GM21723 (cell line): ENCODE measurements around the gene NOL4.
"Not testable (repeated sequence)": the region's sequence is repeated elsewhere in the genome, so short reads cannot be mapped to it uniquely, and the experiment has no call there.

Experiments
- ATAC-seq: cut with Tn5 transposase; IDR thresholded peaks from one replicate; pipeline ENCODE4 v1.9.1; 2021; ENCODE audit warnings: mild to moderate bottlenecking, moderate library complexity; ENCODE audit not compliant: unreplicated experiment

The NOL4 gene, protein sequence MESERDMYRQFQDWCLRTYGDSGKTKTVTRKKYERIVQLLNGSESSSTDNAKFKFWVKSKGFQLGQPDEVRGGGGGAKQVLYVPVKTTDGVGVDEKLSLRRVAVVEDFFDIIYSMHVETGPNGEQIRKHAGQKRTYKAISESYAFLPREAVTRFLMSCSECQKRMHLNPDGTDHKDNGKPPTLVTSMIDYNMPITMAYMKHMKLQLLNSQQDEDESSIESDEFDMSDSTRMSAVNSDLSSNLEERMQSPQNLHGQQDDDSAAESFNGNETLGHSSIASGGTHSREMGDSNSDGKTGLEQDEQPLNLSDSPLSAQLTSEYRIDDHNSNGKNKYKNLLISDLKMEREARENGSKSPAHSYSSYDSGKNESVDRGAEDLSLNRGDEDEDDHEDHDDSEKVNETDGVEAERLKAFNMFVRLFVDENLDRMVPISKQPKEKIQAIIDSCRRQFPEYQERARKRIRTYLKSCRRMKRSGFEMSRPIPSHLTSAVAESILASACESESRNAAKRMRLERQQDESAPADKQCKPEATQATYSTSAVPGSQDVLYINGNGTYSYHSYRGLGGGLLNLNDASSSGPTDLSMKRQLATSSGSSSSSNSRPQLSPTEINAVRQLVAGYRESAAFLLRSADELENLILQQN

GRCh38 chr18:34224423-34225217 lies at the start of gene NOL4:
Gene NOL4, minus strand, starts transcription at chr18:34224913. Its CDS starts 1,660 bp downstream, at chr18:34223253.
- ATAC-seq: no peak

DNA sequence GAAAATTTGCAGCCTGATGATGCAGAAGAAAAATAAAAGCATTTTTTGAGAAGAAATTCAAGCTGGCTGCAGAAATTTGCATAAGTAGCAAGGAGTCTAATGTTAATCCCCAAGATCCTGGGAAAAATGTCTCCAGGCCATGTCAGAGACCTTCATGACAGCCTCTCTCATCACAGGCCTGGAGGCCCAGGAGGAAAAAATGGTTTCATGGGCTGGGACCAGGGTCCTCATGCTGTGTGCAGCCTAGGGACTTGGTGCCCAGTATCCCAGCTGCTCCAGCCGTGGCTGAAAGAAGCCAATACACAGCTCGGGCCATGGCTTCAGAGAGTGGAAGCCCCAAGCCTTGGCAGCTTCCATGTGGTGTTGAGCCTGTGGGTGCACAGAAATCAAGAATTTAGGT lies 41.3 kb upstream of the NOL4 start:
- ATAC-seq: not testable (repeated sequence)

DNA sequence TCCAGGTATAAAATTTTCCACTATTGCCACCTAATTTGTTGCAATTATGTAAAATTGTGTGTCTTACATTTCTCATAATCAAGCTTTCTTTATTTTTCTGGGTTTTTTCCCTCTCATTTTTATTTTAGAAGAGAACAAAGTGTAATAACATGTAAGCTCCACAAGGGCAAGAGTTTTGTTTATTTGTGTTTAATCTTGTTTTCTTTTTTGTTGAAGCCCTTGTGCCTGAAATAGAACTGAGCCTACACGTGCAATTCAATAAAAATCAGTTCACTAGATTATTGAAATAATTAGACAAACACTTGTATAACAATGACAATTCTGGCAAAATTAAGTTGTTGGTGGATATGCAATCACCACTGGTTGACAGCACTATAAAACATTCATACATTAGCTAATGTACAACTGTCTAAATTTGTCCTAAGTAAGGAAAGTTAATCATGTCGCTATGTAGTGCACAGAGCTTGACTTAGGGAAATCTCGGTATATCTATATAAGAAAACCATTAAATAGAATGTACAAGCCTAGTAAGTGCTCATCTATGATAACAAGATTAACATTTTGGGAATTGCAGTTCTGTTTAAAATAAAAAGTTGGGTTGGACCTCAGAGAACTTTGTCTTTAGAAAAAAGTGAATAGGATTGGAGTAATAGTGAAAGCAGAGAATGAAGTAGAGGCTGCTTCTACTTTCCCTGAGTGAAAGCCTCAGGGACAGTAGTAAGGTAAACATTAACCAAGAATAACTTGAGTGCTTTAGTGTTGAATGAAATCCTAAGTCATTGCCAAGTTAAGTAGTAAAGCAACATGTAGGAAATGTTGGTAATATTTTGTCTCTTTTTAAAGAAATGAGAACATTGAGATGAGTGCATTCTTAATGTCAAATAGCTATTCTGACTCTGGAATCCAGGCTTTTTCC lies 37.4 kb upstream of the NOL4 start:
- no peak for ATAC-seq

DNA sequence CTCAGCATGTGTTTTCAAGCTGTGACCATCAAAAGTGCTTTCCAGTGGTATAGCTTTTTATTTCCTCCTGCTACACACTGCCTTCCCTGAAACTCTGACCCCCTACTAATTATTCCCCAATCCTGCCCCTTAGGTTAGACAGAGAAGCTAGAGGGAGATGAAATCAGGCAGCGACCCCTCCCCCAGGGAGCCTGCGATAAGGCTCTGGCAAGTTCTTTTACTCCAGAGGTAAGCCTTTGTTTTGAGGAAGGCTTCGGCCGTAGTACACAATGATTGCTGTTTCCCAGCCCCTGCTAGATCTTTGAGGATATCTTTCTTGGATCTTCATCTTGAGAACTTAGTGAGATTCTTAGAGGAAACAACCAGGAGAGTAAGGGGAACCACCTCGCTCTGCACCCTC lies 33.5 kb upstream of the NOL4 start:
- ATAC-seq: no peak

DNA sequence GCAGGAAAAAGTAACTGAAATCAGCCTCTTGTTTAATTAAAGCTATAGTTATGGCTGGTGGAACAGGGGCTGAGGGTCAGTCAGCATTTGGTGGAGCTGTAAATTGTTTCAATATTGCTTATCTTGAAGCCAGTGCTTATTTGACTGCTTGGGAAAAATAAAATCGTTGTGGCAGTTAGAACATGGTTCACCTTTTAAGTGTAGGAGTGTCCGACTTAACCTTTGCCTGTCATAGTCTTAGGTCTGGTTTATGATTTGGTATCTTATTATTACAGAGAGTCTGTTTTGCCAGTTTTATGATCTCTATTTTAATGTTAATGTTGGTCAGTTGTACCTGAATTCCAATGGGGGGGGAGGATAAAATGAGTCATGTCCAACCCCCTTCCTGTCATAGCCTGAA lies 27.2 kb upstream of the NOL4 start:
- ATAC-seq: no peak

DNA sequence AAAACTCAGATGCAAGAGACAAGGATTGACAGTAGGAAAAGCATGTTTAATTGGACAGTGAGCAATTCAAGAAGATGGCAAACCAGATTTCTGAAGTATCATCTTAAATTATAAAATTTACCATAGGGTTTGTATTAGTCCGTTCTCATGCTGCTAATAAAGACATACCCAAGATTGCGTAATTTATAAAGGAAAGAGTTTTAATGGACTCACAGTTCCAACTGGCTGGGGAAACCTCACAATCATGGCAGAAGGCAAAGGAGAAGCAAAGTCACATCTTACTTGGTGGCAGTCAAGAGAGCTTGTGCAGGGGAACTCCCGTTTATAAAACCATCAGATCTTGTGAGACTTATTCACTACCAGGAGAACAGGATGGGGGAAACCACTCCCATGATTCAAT lies 24.0 kb upstream of the NOL4 start:
- no peak for ATAC-seq

DNA sequence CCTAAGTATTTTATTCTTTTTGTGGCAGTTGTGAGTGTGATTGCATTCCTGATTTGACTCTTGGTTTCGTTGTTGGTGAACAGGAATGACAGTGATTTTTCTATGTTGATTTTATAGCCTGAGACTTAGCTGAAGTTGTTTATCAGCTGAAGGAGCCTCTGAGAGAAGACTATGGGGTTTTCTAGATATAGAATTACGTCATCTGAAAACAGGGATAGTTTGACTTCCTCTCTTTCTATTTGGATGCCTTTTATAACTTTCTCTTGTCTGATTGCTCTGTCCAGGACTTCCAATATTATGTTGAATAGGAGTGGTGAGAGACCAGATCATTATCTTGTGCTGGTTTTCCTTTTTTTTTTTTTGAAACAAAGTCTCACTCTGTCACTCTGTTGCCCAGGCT lies 18.0 kb upstream of the NOL4 start:
- no peak for ATAC-seq

- not testable (repeated sequence) for ATAC-seq
These were observed 9.2 kb upstream of the NOL4 start for GRCh38 chr18:34233781-34234388.

DNA sequence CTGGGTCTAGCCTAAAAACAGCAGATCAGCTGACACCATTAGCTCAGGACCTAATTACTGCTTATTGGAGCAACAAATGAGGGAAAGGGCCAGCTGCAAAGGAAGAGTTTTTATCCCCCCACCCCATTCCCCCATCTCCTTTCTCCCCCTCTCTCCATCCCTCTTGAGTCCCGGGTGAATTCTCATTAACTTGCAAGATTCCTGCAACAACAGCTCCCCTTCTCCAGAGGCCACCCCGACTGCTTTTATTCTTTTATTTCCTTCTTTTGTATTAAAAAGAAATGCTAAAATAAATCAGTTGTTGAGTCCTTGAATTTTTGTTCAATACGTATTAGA lies 473 bp upstream of the NOL4 start:
- ATAC-seq: no peak

DNA sequence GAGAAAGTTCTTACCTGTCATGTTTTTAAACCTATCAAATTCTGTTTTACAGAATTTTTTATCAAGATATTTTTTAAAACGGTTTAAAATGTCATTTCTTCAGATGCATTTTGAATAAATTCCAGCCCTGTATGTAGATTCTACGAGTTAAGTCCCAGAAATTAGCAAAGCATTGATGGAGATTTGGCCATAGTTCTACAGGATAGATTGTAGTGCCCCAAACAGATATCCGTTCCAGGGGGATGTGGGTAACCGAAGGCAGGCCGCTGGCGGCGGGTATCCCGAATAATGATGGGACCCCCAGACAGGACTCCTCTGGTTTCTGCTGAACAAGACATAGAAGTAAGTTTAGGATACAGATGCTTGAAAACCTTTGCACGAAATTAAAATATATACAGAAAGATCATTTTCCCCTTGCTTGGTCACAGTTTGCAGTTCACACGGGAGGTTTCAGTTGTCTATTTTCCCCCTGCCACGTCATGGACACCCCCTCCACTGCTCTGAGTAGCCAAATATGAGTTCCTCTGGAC lies 755 bp downstream of the NOL4 start:
- ATAC-seq: no peak

- ATAC-seq: peak; percentile 17
These were observed 1.4 kb downstream of the NOL4 start for GRCh38 chr18:34223164-34223892.

DNA sequence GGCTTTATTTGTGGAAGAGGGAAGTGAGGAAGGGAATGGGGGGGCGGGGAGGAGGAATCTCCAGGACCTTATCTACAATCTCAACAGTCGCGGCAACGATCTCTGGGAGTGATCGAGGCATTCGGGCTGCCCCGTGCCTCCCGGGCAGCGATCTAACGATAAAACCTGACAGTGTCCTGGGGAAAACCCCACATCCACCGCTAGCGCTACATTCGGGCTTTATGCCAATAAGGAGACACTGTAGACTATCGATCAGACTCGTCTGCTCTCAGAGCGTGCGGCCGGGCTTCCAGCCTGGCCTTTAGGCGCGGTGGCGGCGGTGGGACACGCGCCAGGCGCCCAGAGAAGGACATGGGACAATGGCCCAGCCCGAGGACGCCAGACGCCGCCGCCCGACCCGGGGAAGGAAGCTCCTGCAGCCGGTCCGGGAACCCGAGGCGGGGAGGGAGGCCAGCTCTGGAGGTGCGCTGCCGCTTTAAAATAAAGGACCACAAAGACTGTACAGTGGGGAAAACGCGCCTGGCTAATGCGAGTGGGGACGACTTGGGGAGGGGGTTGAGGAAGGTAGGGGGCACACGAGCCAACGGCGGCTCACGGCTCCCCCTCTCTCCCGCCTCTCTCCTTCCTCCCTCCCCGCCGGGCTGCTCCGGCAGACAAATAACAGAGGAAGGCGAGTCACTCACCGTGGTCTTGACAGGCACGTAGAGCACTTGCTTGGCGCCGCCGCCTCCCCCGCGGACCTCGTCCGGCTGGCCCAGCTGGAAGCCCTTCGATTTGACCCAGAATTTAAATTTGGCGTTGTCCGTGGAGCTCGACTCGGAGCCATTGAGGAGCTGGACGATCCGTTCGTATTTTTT lies 2.2 kb downstream of the NOL4 start:
- peak; percentile 60 for ATAC-seq

DNA sequence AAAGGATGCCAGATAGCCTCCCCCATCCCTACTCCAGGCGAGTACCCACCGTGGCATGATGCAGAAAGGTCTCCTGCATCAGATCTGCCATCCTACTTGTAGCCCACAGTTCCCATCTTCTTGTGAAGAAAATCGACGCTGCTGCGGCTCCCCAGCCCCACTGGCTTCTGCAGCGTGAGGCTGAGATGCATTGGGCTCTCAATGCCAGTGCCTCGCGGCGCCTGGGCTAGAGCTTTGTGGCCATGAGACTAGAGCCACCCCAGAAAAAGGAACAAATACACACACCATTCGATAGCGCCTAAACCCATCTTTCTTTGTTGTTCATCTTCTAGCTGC lies 2.8 kb downstream of the NOL4 start:
- no peak for ATAC-seq

- ATAC-seq: no peak
These were observed 4.5 kb downstream of the NOL4 start for GRCh38 chr18:34220081-34220815.

GRCh38 chr18:34219651-34220050 lies 5.1 kb downstream of the NOL4 start:
- ATAC-seq: no peak

DNA sequence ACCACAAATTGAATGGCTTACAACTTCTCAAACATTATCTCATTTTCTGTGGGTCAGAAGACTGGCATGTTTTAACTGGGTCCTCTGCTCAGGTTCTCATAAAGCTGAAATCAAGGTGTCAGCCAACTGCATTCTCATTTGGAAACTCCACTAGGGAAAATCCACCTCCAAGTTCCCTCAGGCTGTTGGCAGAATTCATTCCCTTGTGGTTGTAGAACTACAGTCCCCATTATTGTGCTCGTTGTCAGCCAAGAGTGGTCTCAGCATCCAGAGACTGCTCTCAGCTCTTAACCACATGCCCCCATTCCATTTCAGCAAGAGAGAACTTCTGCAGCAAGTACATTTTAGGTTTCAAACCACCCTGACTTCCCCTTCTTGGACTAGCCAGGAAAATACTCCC lies 12.2 kb downstream of the NOL4 start:
- ATAC-seq: no peak

DNA sequence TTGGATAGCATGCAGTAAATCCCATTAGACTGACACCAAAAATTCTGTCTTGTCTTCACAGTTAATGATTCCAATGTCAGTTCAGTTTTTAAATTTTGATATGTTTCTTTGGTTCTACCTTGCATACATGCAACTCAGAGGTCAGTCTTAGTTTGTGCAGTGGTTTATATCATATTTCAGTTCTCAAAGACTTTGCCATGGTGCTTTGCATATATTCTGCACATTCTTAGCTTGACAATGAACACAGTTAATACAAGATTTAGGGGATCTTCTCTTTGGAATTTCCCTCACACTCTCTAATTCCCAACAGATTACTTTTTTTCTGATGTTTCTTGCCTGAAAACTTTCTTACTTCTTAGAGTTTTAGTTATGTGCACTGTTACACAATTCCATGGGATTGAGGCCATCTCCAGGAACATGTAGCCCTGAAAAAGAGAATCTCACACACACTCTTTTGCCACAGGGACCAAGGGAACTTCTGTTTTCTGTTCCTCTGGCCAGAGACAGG lies 17.3 kb downstream of the NOL4 start:
- no peak for ATAC-seq

- ATAC-seq: no peak
These were observed 20.8 kb downstream of the NOL4 start for GRCh38 chr18:34203866-34204265.
